Endothelial cell of umbilical vein (primary cell): ENCODE results near the gene SRCIN1. TPM values are rescaled to one million over a fixed set of nuclear protein-coding genes. Genes with fewer than 3 reads are reported as not detected.
"Not testable (repeated sequence)": the region's sequence is repeated elsewhere in the genome, so short reads cannot be mapped to it uniquely, and the experiment has no call there.

Experiments
- BruUV-seq: library from RNA; stranded (reverse); fragments of 400-500 nt; replicated peaks from 2 replicates; lab custom pipeline; 2021; lab: Mats Ljungman, UMichigan
- CTCF ChIA-PET: fragments of 300-600, 350-600 bp; sonication (Branson Sonifier 250); formaldehyde crosslinking; loops from one replicate; lab custom pipeline; 2021; ENCODE audit warnings: antibody characterized with exemption, inconsistent platforms; lab: Charles Lee
- POLR2A ChIA-PET: fragments of 300-600, 350-600 bp; sonication (Branson Sonifier 250); formaldehyde crosslinking; loops from one replicate; lab custom pipeline; 2021; ENCODE audit warnings: antibody characterized with exemption, inconsistent platforms; lab: Charles Lee
- DNase-seq: peaks from one replicate; pipeline ENCODE4 v3.0.0-alpha.2; 2011; ENCODE audit warnings: low read depth, low spot score
- FAIRE-seq: peaks from 2 replicates; lab custom pipeline; 2011; peaks lifted over from hg19 to GRCh38; lab: Jason Lieb, UNC
- H2AFZ ChIP-seq: 2 replicates; pipeline ENCODE4 v1.6.0; 2012; ENCODE audit warnings: low read depth, low read length, control low read depth, inconsistent platforms
- H3K27ac ChIP-seq: 2 replicates; pipeline ENCODE4 v1.5.1; 2011; ENCODE audit warnings: low read depth, mild to moderate bottlenecking, control low read depth, low read length, moderate library complexity; ENCODE audit not compliant: insufficient read depth
- H3K27me3 ChIP-seq, 2 experiments: 2 replicates each; pipeline versions ENCODE4 v1.6.0 to v1.6.1; 2011; ENCODE audit warnings: low read length in 2 of 2, mixed read lengths in 1 of 2; ENCODE audit not compliant: control insufficient read depth in 2 of 2, insufficient read depth in 2 of 2
- H3K36me3 ChIP-seq, 2 experiments: 2 replicates in 1 of 2; 3 replicates in 1 of 2; pipeline ENCODE4 v1.5.1; 2011; ENCODE audit warnings: low read length in 2 of 2, mild to moderate bottlenecking in 1 of 2, moderate library complexity in 1 of 2; ENCODE audit not compliant: control insufficient read depth in 2 of 2, insufficient read depth in 2 of 2; ENCODE audit errors: extremely low read depth in 1 of 2
- H3K4me1 ChIP-seq: 3 replicates; pipeline ENCODE4 v1.5.1; 2011; ENCODE audit warnings: mild to moderate bottlenecking, low read length; ENCODE audit not compliant: control insufficient read depth, insufficient read depth; ENCODE audit errors: extremely low read depth
- H3K4me2 ChIP-seq: 2 replicates; pipeline ENCODE4 v1.6.1; 2011; ENCODE audit warnings: low read length, control low read depth, mixed read lengths; ENCODE audit not compliant: insufficient read depth
- H3K4me3 ChIP-seq, 3 experiments: fragments of 200-600 bp in 1 of 3; sonication (generic), shearing (Covaris generic) in 1 of 3; replicated peaks in 1 of 3; 2 replicates each; pipeline ENCODE4 v1.5.1; 2011 to 2016; ENCODE audit warnings: control low read depth in 3 of 3, low read length in 3 of 3, mild to moderate bottlenecking in 2 of 3, inconsistent platforms in 1 of 3, low read depth in 1 of 3, moderate library complexity in 1 of 3; ENCODE audit not compliant: insufficient read depth in 1 of 3
- H3K79me2 ChIP-seq: 2 replicates; pipeline ENCODE4 v1.6.0; 2012; ENCODE audit warnings: low read length, inconsistent platforms; ENCODE audit not compliant: control insufficient read depth, insufficient read depth
- H3K9ac ChIP-seq: replicated peaks from 2 replicates; pipeline ENCODE3; 2011; ENCODE audit warnings: low read length, control low read depth; ENCODE audit not compliant: insufficient read depth; ENCODE audit errors: extremely low read depth
- H3K9me1 ChIP-seq: replicated peaks from 3 replicates; pipeline ENCODE4 v1.6.0; 2011; ENCODE audit warnings: mild to moderate bottlenecking, low read length; ENCODE audit not compliant: control insufficient read depth, insufficient read depth; ENCODE audit errors: extremely low read depth
- H3K9me3 ChIP-seq: replicated peaks from 2 replicates; pipeline ENCODE4 v1.5.1; 2012; ENCODE audit warnings: low read length, inconsistent platforms; ENCODE audit not compliant: control insufficient read depth, insufficient read depth
- H4K20me1 ChIP-seq: replicated peaks from 2 replicates; pipeline ENCODE3; 2011; ENCODE audit warnings: mild to moderate bottlenecking, low read length; ENCODE audit not compliant: control insufficient read depth, insufficient read depth; ENCODE audit errors: extremely low read depth
- dilution Hi-C: fragments of 300-500 bp; cut with MboI; formaldehyde crosslinking; loops from one replicate; pipeline ENCODE4 v1.15.0; 2019; ENCODE audit warnings: low sequenced_read_pairs; ENCODE audit not compliant: extremely low pct_ligation_motif_present
- intact Hi-C: fragments of 100-400 bp; cut with micrococcal nuclease; formaldehyde crosslinking; loops from one replicate; pipeline ENCODE4 v1.10.0; 2022
- polyA plus RNA-seq, 4 experiments: library from polyadenylated mRNA; depleted of rRNA in 3 of 4; stranded (reverse) in 3 of 4; unstranded in 1 of 4; fragments of >200 nt; gene quantifications; 2 replicates each; pipeline versions ENCODE4 v1.2.1 to v1.2.3, GENCODE V29; 2011 to 2012; ENCODE audit warnings: missing spikeins in 1 of 4
- total RNA-seq: library from RNA; stranded (reverse); gene quantifications from 2 replicates; pipeline ENCODE4 v1.2.3, GENCODE V29; 2021

SRCIN1 gene
- total and polyA plus RNA-seq, 2 donors (not counting 3 experiments of a cell fraction or from before 2014, with no cell fraction given): 0.15 to 0.35 TPM

DNA sequence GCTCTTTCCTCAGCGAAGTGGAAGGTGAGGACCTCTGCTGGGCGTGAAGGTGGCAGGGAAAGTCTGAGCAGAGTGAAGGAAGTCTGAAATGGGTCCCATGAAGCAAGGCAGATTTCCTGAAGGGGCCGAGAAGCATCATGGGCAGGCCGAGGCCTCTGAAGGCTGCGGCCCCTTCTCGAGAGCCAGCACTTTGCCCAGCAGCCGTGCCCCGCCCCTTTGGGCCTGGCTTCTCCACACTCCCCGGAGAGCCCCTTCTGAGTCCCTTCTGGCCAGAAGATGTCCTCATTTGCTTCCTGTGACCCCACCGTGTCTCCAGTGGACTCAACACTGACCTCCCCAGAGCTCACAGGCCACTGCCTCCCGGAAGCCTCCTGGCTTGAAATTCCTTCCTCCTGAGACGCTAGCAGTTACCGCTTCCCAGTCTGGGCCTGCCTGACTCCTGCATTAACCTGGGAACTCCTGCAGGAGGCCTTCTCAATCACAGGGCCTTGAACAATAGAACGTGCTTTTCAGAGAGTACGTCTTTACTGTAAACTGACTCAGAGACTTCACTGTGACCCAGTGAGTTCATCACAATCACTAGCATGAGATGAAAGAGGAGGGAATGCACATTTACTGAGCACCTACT, 102.4 kb downstream of the SRCIN1 start:
- FAIRE-seq, CTCF ChIA-PET, H3K4me1 ChIP-seq, H3K9me1 ChIP-seq, H3K9me3 ChIP-seq, H3K27ac ChIP-seq, intact Hi-C loops, H3K9ac ChIP-seq, H4K20me1 ChIP-seq, dilution Hi-C loops, H3K27me3 ChIP-seq, POLR2A ChIA-PET, H2AFZ ChIP-seq, H3K79me2 ChIP-seq, H3K4me3 ChIP-seq, DNase-seq, H3K4me2 ChIP-seq, BruUV-seq: not testable (repeated sequence)
- peaks cover 8 to 33% of the 10 kb centered on the region in 2 experiments for H3K36me3 ChIP-seq

GRCh38 chr17:38501718-38502117, 104.0 kb downstream of the SRCIN1 start:
- H3K4me3 ChIP-seq, H3K9me1 ChIP-seq, FAIRE-seq, DNase-seq, H3K27ac ChIP-seq, H3K27me3 ChIP-seq, CTCF ChIA-PET, dilution Hi-C loops, H3K9ac ChIP-seq, H2AFZ ChIP-seq, H3K9me3 ChIP-seq, BruUV-seq, intact Hi-C loops, H3K79me2 ChIP-seq, H3K4me2 ChIP-seq, H4K20me1 ChIP-seq, H3K4me1 ChIP-seq, POLR2A ChIA-PET: not testable (repeated sequence)
- peaks cover 8 to 42% of the 10 kb centered on the region in 2 experiments for H3K36me3 ChIP-seq

- intact Hi-C loops, H3K9me3 ChIP-seq, H3K27ac ChIP-seq, H2AFZ ChIP-seq, H3K4me3 ChIP-seq, H3K79me2 ChIP-seq, CTCF ChIA-PET, FAIRE-seq, H3K9me1 ChIP-seq, POLR2A ChIA-PET, H3K4me2 ChIP-seq, H3K27me3 ChIP-seq, H3K9ac ChIP-seq, dilution Hi-C loops, H3K4me1 ChIP-seq, H4K20me1 ChIP-seq, DNase-seq, BruUV-seq: not testable (repeated sequence)
- H3K36me3 ChIP-seq: peaks cover 6 to 43% of the 10 kb centered on the region in 2 experiments
Observed at GRCh38 chr17:38499230-38499629, 106.5 kb downstream of the SRCIN1 start.
